ENCODE data around the gene AGMAT.

DNA sequence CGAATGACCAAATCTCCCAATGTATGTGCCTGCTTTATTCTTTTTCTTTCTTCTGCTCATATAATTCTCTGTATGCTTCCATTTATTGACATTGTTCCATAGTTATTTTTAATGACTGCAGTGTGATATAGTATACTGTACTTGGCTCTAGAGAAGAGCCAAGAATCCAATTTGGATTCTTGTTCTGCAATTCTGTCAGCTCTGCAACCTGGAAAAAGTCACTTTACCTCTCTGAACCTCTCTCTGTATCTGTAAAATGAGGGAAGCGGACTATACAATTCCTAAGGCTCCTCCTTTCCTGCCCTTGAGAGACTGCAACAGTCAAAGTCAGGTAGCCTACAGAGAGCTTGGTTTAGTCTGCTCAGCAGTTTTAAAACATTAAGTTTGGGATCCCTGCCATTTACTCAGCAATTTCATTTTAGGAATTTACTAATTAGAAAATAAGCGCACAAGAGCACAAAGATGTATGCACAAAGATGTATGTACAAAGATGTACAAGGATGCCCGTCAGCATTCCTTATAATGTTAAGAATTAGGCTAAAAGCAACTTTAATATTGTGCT lies 43.5 kb downstream of the AGMAT start:
- TF ChIP-seq POLR2A (IDR thresholded peaks at IDR 0.05; ENCODE audit: control extremely low read depth in 1 of 2, low read depth in 2 of 2, low read length in 2 of 2) (no peak), YY1 (IDR thresholded peaks at IDR 0.05; ENCODE audit: low read depth, low read length) (no peak), EP300 (IDR thresholded peaks at IDR 0.05; ENCODE audit: borderline replicate concordance in 1 of 2, low read depth in 2 of 2, low read length in 2 of 2) (no peak), GABPA (IDR thresholded peaks at IDR 0.05; ENCODE audit: borderline replicate concordance, insufficient read depth, low read length) (no peak), TAF1 (IDR thresholded peaks at IDR 0.05; ENCODE audit: low read depth, low read length) (no peak), RFX5 (IDR thresholded peaks at IDR 0.05; ENCODE audit: borderline replicate concordance, low read depth, low read length) (no peak), ASH2L (IDR thresholded peaks at IDR 0.05; ENCODE audit: low read length) (no peak), CEBPB (IDR thresholded peaks at IDR 0.05; ENCODE audit: low read depth, low read length) (no peak)
- TF ChIP-seq, protein P1, sequence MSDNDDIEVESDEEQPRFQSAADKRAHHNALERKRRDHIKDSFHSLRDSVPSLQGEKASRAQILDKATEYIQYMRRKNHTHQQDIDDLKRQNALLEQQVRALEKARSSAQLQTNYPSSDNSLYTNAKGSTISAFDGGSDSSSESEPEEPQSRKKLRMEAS (IDR thresholded peaks at IDR 0.05), result no peak
- TF ChIP-seq, protein P2, sequence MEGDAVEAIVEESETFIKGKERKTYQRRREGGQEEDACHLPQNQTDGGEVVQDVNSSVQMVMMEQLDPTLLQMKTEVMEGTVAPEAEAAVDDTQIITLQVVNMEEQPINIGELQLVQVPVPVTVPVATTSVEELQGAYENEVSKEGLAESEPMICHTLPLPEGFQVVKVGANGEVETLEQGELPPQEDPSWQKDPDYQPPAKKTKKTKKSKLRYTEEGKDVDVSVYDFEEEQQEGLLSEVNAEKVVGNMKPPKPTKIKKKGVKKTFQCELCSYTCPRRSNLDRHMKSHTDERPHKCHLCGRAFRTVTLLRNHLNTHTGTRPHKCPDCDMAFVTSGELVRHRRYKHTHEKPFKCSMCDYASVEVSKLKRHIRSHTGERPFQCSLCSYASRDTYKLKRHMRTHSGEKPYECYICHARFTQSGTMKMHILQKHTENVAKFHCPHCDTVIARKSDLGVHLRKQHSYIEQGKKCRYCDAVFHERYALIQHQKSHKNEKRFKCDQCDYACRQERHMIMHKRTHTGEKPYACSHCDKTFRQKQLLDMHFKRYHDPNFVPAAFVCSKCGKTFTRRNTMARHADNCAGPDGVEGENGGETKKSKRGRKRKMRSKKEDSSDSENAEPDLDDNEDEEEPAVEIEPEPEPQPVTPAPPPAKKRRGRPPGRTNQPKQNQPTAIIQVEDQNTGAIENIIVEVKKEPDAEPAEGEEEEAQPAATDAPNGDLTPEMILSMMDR (IDR thresholded peaks at IDR 0.05; ENCODE audit: control extremely low read depth in 1 of 3, insufficient read depth in 1 of 3, low read depth in 1 of 3, low read length in 3 of 3), result no peak
